Breast epithelium (tissue), 3 donors: ENCODE results near the gene AMIGO1.

Experiments used
- POLR2A ChIP-seq: fragments of 450-650 bp; IDR thresholded peaks from one replicate; pipeline ENCODE4 v1.6.1; 2016; ENCODE audit warnings: antibody characterized with exemption, mild to moderate bottlenecking, moderate library complexity
- POLR2AphosphoS5 ChIP-seq, 3 donors: sonication (generic); formaldehyde crosslinking; IDR thresholded peaks; one replicate each; pipeline ENCODE4 v1.6.1; 2017; ENCODE audit warnings: antibody characterized with exemption in 3 of 3

GRCh38 chr1:109556563-109556962, 47.0 kb upstream of the AMIGO1 start:
- TF ChIP-seq POLR2AphosphoS5 (IDR thresholded peaks at IDR 0.05) (no peak), POLR2A (no peak)
